OCI-LY1 (cell line): ENCODE data around the gene ASIC3.

ENCODE experiments used
- CTCF ChIP-seq: fragments of 200-600 bp; sonication (generic), shearing (Covaris generic); IDR thresholded peaks from 2 replicates; pipeline ENCODE4 v1.5.1; 2017; ENCODE audit warnings: mild to moderate bottlenecking, antibody characterized with exemption, low read length, moderate library complexity, mixed read lengths
- EZH2 ChIP-seq: fragments of 200-600 bp; sonication (generic), shearing (Covaris generic); IDR thresholded peaks from 2 replicates; pipeline ENCODE4 v1.8.0; 2017; ENCODE audit warnings: borderline replicate concordance, mixed run types, mild to moderate bottlenecking, antibody characterized with exemption, low read length, moderate library complexity, mixed read lengths

- no peak for TF ChIP-seq CTCF
- no peak for TF ChIP-seq EZH2
Observed at GRCh38 chr7:151048911-151049463, 656 bp downstream of the ASIC3 start.
